CD4-positive, alpha-beta T cell (primary cell): ENCODE results near the gene HDAC10. TPM values are rescaled to one million over a fixed set of nuclear protein-coding genes. Genes with fewer than 3 reads are reported as not detected.

Source experiments
- ATAC-seq: fragments of 200-7000 bp; cut with Tn5 transposase; one replicate; pipeline ENCODE4 v1.10.0; 2022; ENCODE audit warnings: mild to moderate bottlenecking; ENCODE audit not compliant: poor library complexity
- CTCF ChIA-PET: fragments of 350-600 bp; sonication (Branson Sonifier 250); formaldehyde crosslinking; loops from one replicate; lab custom pipeline; 2021; ENCODE audit warnings: antibody characterized with exemption, inconsistent platforms; lab: Charles Lee
- POLR2A ChIA-PET: fragments of 350-600 bp; sonication (Branson Sonifier 250); formaldehyde crosslinking; loops from one replicate; lab custom pipeline; 2021; ENCODE audit warnings: antibody characterized with exemption, inconsistent platforms; lab: Charles Lee
- DNase-seq, 14 experiments: peaks; one replicate each; pipeline ENCODE4 v3.0.0-alpha.2; 2013 to 2020; ENCODE audit warnings: mixed read lengths in 2 of 14
- H3K27ac ChIP-seq, 2 donors: one replicate each; pipeline versions ENCODE4 v1.5.1 to v1.7.0; 2013; ENCODE audit warnings: low read length in 2 of 2, low read depth in 1 of 2, mild to moderate bottlenecking in 1 of 2
- H3K27me3 ChIP-seq, 2 experiments: 1 replicate in 1 of 2; 2 replicates in 1 of 2; pipeline versions ENCODE4 v1.6.1 to v1.7.0; 2013; ENCODE audit warnings: low read length in 2 of 2, control low read depth in 1 of 2, mild to moderate bottlenecking in 1 of 2, moderate library complexity in 1 of 2; ENCODE audit not compliant: insufficient read depth in 2 of 2, control insufficient read depth in 1 of 2
- H3K36me3 ChIP-seq: one replicate; pipeline ENCODE4 v1.6.1; 2013; ENCODE audit warnings: low read length, control low read depth; ENCODE audit not compliant: insufficient read depth
- H3K4me1 ChIP-seq: one replicate; pipeline ENCODE4 v1.6.1; 2013; ENCODE audit warnings: low read length, control low read depth; ENCODE audit not compliant: insufficient read depth
- H3K4me3 ChIP-seq: one replicate; pipeline ENCODE4 v1.5.1; 2013; ENCODE audit warnings: mild to moderate bottlenecking, low read length, moderate library complexity
- H3K9me3 ChIP-seq, 2 experiments: 1 replicate in 1 of 2; 2 replicates in 1 of 2; pipeline versions ENCODE4 v1.6.1 to v1.7.0; 2013; ENCODE audit warnings: low read length in 2 of 2, mild to moderate bottlenecking in 2 of 2, control low read depth in 1 of 2, moderate library complexity in 1 of 2; ENCODE audit not compliant: control insufficient read depth in 1 of 2, insufficient read depth in 1 of 2
- H3K27ac Mint-ChIP-seq: one replicate; pipeline ENCODE4 v1.8.0; 2020; ENCODE audit warnings: mixed read lengths
- H3K27me3 Mint-ChIP-seq: one replicate; pipeline ENCODE4 v1.8.0; 2021; ENCODE audit warnings: mixed read lengths
- H3K36me3 Mint-ChIP-seq: one replicate; pipeline ENCODE4 v1.8.0; 2021; ENCODE audit warnings: low read depth, mixed read lengths
- H3K4me1 Mint-ChIP-seq: one replicate; pipeline ENCODE4 v1.8.0; 2021; ENCODE audit warnings: low read depth, mixed read lengths
- H3K4me3 Mint-ChIP-seq: one replicate; pipeline ENCODE4 v1.8.0; 2020; ENCODE audit warnings: mild to moderate bottlenecking, mixed read lengths
- H3K9me3 Mint-ChIP-seq: one replicate; pipeline ENCODE4 v1.8.0; 2020; ENCODE audit warnings: mixed read lengths
- CTCF ChIP-seq: fragments of 200-600 bp; IDR thresholded peaks from one replicate; pipeline ENCODE4 v1.8.0; 2022; ENCODE audit warnings: antibody characterized with exemption, mild to moderate bottlenecking
- intact Hi-C, 2 experiments: fragments of 100-400 bp; cut with DNase I in 1 of 2; cut with micrococcal nuclease in 1 of 2; formaldehyde crosslinking; loops; one replicate each; pipeline versions ENCODE4 v1.15.1 to v1.9.0; 2023 to 2025; cut with DNase I, micrococcal nuclease
- total RNA-seq, 174 experiments: library from RNA in 2 of 174; stranded (reverse) in 2 of 174; gene quantifications; one replicate each; pipeline ENCODE4 v1.2.3 and lab custom pipeline; 2021 to 2026

The HDAC10 gene
- total RNA-seq, 2 experiments from 2014 or later = 87.3 to 88.7 TPM

- intact Hi-C loops = no loop called here
- Histone ChIP-seq H3K4me3 (no peak overlapping the region), H3K36me3 (peaks cover 74% of the 10 kb centered on the region), H3K9me3 (no peaks in the 10 kb centered on the region), H3K27ac (no peak overlapping the region), H3K4me1 (no peaks in the 10 kb centered on the region), H3K27me3 (no peaks in the 10 kb centered on the region)
- Mint-ChIP-seq H3K27me3 (no peaks in the 10 kb centered on the region), H3K4me1 (no peaks in the 10 kb centered on the region), H3K36me3 (peaks cover 77% of the 10 kb centered on the region), H3K4me3 (no peak overlapping the region), H3K9me3 (no peaks in the 10 kb centered on the region), H3K27ac (no peak overlapping the region)
- ATAC-seq = no peak
- no peak for TF ChIP-seq CTCF
- ChIA-PET CTCF (no interaction called here), POLR2A (no interaction called here)
- DNase-seq = no peak
Measured at GRCh38 chr22:50222508-50222907, 28.6 kb downstream of the HDAC10 start.

GRCh38 chr22:50221410-50222300 is 29.4 kb downstream of the HDAC10 start:
- H3K4me3 ChIP-seq = no peak overlapping the region
- ChIA-PET POLR2A (interaction anchor here (0.9 kb wide), 1 partner anchor 31 kb away, joined by 4 read pairs; no protein-coding TSS in a partner anchor), CTCF (no interaction called here)
- H3K4me1 Mint-ChIP-seq = no peaks in the 10 kb centered on the region
- H3K27ac Mint-ChIP-seq = no peak overlapping the region
- no peaks in the 10 kb centered on the region for H3K4me1 ChIP-seq
- DNase-seq = peak in 1 of 14 experiments; percentile 40
- no peaks in the 10 kb centered on the region for H3K9me3 Mint-ChIP-seq
- no peak overlapping the region for H3K4me3 Mint-ChIP-seq
- H3K27ac ChIP-seq = no peak overlapping the region
- H3K36me3 ChIP-seq = peaks cover 75% of the 10 kb centered on the region
- H3K9me3 ChIP-seq = no peaks in the 10 kb centered on the region
- H3K27me3 ChIP-seq = no peaks in the 10 kb centered on the region
- no peak for ATAC-seq
- intact Hi-C loops = no loop called here
- TF ChIP-seq CTCF = no peak
- H3K36me3 Mint-ChIP-seq = peaks cover 76% of the 10 kb centered on the region
- no peaks in the 10 kb centered on the region for H3K27me3 Mint-ChIP-seq

GRCh38 chr22:50220603-50221409 is 30.3 kb downstream of the HDAC10 start:
- ChIA-PET POLR2A (interaction anchor here (0.9 kb wide), 1 partner anchor 30 kb away, joined by 4 read pairs; no protein-coding TSS in a partner anchor), CTCF (no interaction called here)
- Histone ChIP-seq H3K36me3 (peaks cover 76% of the 10 kb centered on the region), H3K4me3 (no peak overlapping the region), H3K4me1 (no peaks in the 10 kb centered on the region), H3K9me3 (no peaks in the 10 kb centered on the region), H3K27ac (no peak overlapping the region), H3K27me3 (no peaks in the 10 kb centered on the region)
- no peaks in the 10 kb centered on the region for H3K9me3 Mint-ChIP-seq
- ATAC-seq (no peak), DNase-seq (peak in 1 of 14 experiments; percentile 25)
- TF ChIP-seq CTCF = no peak
- intact Hi-C loops = no loop called here
- no peak overlapping the region for H3K4me3 Mint-ChIP-seq
- peaks cover 76% of the 10 kb centered on the region for H3K36me3 Mint-ChIP-seq
- no peak overlapping the region for H3K27ac Mint-ChIP-seq
- H3K4me1 Mint-ChIP-seq = no peaks in the 10 kb centered on the region
- H3K27me3 Mint-ChIP-seq = no peaks in the 10 kb centered on the region
